Measurements from ENCODE around the gene C1orf50.

C1orf50 gene

GRCh38 chr1:42736571-42737200 is 30.4 kb upstream of the C1orf50 start:
- H3K4me3 ChIP-seq (ENCODE audit: low read depth, low read length) = no peak overlapping the region
- H3K27ac ChIP-seq = peak overlapping the region; percentile 61
- H3K4me2 ChIP-seq (ENCODE audit: low read length) = no peak overlapping the region
- H2AFZ ChIP-seq = no peak overlapping the region
- no peaks in the 10 kb centered on the region for H3K9me3 ChIP-seq (ENCODE audit: control insufficient read depth, low read length)
- H3K79me2 ChIP-seq = no peaks in the 10 kb centered on the region
- H3K36me3 ChIP-seq (ENCODE audit: control insufficient read depth, insufficient read depth, low read length) = no peaks in the 10 kb centered on the region
- TF ChIP-seq, protein P1, sequence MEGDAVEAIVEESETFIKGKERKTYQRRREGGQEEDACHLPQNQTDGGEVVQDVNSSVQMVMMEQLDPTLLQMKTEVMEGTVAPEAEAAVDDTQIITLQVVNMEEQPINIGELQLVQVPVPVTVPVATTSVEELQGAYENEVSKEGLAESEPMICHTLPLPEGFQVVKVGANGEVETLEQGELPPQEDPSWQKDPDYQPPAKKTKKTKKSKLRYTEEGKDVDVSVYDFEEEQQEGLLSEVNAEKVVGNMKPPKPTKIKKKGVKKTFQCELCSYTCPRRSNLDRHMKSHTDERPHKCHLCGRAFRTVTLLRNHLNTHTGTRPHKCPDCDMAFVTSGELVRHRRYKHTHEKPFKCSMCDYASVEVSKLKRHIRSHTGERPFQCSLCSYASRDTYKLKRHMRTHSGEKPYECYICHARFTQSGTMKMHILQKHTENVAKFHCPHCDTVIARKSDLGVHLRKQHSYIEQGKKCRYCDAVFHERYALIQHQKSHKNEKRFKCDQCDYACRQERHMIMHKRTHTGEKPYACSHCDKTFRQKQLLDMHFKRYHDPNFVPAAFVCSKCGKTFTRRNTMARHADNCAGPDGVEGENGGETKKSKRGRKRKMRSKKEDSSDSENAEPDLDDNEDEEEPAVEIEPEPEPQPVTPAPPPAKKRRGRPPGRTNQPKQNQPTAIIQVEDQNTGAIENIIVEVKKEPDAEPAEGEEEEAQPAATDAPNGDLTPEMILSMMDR (IDR thresholded peaks at IDR 0.05) = no peak
- no peaks in the 10 kb centered on the region for H3K27me3 ChIP-seq (ENCODE audit: control insufficient read depth, insufficient read depth, low read length)
- no peak overlapping the region for H3K9ac ChIP-seq
- H3K4me1 ChIP-seq = peaks cover 9% of the 10 kb centered on the region

DNA sequence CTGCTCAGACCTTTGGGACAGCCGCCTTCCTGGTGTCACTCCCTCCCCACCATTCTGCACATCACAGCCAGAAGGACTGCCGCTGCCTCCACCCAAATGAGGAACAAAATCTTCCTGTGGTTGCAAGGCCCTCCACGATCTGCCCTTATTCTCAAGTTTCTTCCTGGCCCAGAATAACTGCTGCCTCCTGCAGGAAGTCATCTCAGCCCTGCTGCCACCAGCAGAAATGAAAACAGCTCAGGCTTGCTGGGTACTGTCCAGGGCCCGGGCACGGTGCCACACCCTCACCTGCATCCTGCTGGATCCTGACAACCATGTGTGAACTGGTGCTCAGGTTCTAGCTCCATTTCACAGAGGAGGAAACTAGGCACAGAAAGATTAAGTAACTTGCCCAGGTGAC is 29.8 kb upstream of the C1orf50 start:
- Histone ChIP-seq H3K9me3 (ENCODE audit: control insufficient read depth, low read length) (no peaks in the 10 kb centered on the region), H3K4me1 (peaks cover 9% of the 10 kb centered on the region), H3K4me2 (ENCODE audit: low read length) (no peak overlapping the region), H3K9ac (no peak overlapping the region), H3K27ac (peak overlapping the region; percentile 61), H3K4me3 (ENCODE audit: low read depth, low read length) (no peak overlapping the region), H3K79me2 (no peaks in the 10 kb centered on the region), H2AFZ (no peak overlapping the region), H3K36me3 (ENCODE audit: control insufficient read depth, insufficient read depth, low read length) (no peaks in the 10 kb centered on the region), H3K27me3 (ENCODE audit: control insufficient read depth, insufficient read depth, low read length) (no peaks in the 10 kb centered on the region)
- TF ChIP-seq, protein P1 (IDR thresholded peaks at IDR 0.05) = peak; percentile 26

GRCh38 chr1:42737986-42738677 is 28.9 kb upstream of the C1orf50 start:
- no peak overlapping the region for H3K27ac ChIP-seq
- TF ChIP-seq, protein P1 (IDR thresholded peaks at IDR 0.05) = no peak

DNA sequence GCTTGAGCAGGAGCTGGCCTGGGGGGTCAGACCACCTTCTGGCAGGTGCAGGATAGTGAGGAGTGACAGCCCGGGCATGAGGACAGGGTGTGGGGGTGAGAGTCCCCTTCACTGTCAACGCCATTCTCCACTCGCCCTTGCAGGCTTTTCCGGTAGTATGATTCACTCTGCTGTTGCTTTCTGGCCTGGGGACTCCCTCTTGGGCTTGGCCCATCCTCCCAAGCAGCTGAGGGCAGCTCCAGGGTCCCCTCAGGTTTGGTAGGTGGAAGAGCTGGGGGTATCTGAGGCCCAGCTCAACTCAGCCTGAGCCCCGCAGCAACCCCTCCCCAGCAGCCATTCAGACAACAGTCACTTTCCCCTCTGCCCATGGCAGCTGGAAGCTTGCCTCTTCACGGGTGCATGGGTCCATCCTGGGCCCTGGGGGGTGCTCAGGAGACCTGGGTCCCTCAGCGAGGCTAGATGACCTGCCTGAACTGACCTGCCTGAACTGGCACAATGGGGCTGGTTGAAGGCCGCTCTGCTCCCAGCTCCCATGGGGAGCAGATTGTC is 28.3 kb upstream of the C1orf50 start:
- Histone ChIP-seq H3K4me1 (peaks cover 9% of the 10 kb centered on the region), H3K36me3 (ENCODE audit: control insufficient read depth, insufficient read depth, low read length) (no peaks in the 10 kb centered on the region), H3K27ac (no peak overlapping the region), H3K27me3 (ENCODE audit: control insufficient read depth, insufficient read depth, low read length) (no peaks in the 10 kb centered on the region), H3K9me3 (ENCODE audit: control insufficient read depth, low read length) (no peaks in the 10 kb centered on the region), H3K9ac (no peak overlapping the region), H3K4me3 (ENCODE audit: low read depth, low read length) (no peak overlapping the region), H3K4me2 (ENCODE audit: low read length) (no peak overlapping the region), H2AFZ (no peak overlapping the region), H3K79me2 (no peaks in the 10 kb centered on the region)
- TF ChIP-seq, protein P1 (IDR thresholded peaks at IDR 0.05) = no peak

More at GRCh38 chr1:42737986-42738677, 28.9 kb upstream of the C1orf50 start:
- Histone ChIP-seq H3K79me2 (no peaks in the 10 kb centered on the region), H3K4me1 (peaks cover 9% of the 10 kb centered on the region), H3K27me3 (ENCODE audit: control insufficient read depth, insufficient read depth, low read length) (no peaks in the 10 kb centered on the region), H3K4me2 (ENCODE audit: low read length) (no peak overlapping the region), H3K9ac (no peak overlapping the region), H3K4me3 (ENCODE audit: low read depth, low read length) (no peak overlapping the region), H3K9me3 (ENCODE audit: control insufficient read depth, low read length) (no peaks in the 10 kb centered on the region), H2AFZ (no peak overlapping the region), H3K36me3 (ENCODE audit: control insufficient read depth, insufficient read depth, low read length) (no peaks in the 10 kb centered on the region)

All from parathyroid adenoma (tissue), 2 donors.